SW480 (cell line): Measurements from ENCODE around the gene ALDH1L1.

Experiments
- DNase-seq: peaks from one replicate; pipeline ENCODE4 v3.0.0-alpha.2; 2016; ENCODE audit warnings: low spot score

The ALDH1L1 gene

DNA sequence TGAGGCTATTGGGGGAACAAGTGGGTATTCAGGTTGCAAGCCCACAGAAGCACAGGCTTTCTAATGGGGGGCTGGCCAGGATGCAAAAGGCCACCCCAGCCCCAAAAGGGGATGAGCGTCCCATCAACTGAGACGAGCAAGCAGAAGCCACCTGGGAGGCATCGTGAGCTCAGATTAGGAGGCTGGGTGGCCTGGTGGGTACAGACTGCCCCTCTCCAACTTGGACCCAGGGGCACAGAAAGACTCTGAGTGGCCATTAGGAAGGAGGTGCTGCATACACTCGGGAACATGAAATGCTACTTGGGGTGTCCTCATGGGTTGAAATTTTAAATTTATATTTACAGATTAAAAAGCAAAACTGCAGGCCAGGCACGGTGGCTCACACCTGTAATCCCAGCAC lies 125.5 kb downstream of the ALDH1L1 start:
- DNase-seq, result no peak

GRCh38 chr3:126053949-126054569 lies 126.3 kb downstream of the ALDH1L1 start:
- DNase-seq, result no peak
